GM19023 (cell line): ENCODE data around the gene ZNF724.
"Not testable (repeated sequence)": the region's sequence is repeated elsewhere in the genome, so short reads cannot be mapped to it uniquely, and the experiment has no call there.

Source experiments
- ATAC-seq: cut with Tn5 transposase; IDR thresholded peaks from one replicate; pipeline ENCODE4 v1.9.1; 2021; ENCODE audit warnings: mild to moderate bottlenecking, moderate library complexity; ENCODE audit not compliant: unreplicated experiment

Gene ZNF724

GRCh38 chr19:23253256-23253655 is 3.1 kb upstream of the ZNF724 start:
- ATAC-seq = not testable (repeated sequence)

GRCh38 chr19:23241419-23241818 is 8.8 kb downstream of the ZNF724 start:
- ATAC-seq = no peak

- no peak for ATAC-seq
These were observed 27.1 kb downstream of the ZNF724 start for GRCh38 chr19:23222998-23223652.

GRCh38 chr19:23203841-23204344 is 46.3 kb downstream of the ZNF724 start:
- ATAC-seq = no peak

GRCh38 chr19:23190341-23190740 is 59.9 kb downstream of the ZNF724 start:
- ATAC-seq = no peak

- no peak for ATAC-seq
These were observed 66.9 kb downstream of the ZNF724 start for GRCh38 chr19:23183251-23183650.
